Keratinocyte (primary cell): ENCODE results near the gene GPX4.

Experiments used
- CTCF ChIP-seq, 3 experiments: IDR thresholded peaks in 1 of 3; conservative IDR thresholded peaks in 1 of 3; optimal IDR thresholded peaks in 1 of 3; 2 replicates in 2 of 3; 3 replicates in 1 of 3; pipeline versions ENCODE3 to v1.5.1; 2011; ENCODE audit warnings: low read length in 3 of 3, mild to moderate bottlenecking in 3 of 3, moderate library complexity in 2 of 3, control low read depth in 1 of 3, inconsistent platforms in 1 of 3; ENCODE audit not compliant: insufficient read depth in 2 of 3; ENCODE audit errors: extremely low read depth in 1 of 3
- EZH2 ChIP-seq: IDR thresholded peaks from one replicate; pipeline ENCODE4 v1.6.1; 2012; ENCODE audit warnings: inconsistent platforms, mild to moderate bottlenecking, low read length, moderate library complexity

DNA sequence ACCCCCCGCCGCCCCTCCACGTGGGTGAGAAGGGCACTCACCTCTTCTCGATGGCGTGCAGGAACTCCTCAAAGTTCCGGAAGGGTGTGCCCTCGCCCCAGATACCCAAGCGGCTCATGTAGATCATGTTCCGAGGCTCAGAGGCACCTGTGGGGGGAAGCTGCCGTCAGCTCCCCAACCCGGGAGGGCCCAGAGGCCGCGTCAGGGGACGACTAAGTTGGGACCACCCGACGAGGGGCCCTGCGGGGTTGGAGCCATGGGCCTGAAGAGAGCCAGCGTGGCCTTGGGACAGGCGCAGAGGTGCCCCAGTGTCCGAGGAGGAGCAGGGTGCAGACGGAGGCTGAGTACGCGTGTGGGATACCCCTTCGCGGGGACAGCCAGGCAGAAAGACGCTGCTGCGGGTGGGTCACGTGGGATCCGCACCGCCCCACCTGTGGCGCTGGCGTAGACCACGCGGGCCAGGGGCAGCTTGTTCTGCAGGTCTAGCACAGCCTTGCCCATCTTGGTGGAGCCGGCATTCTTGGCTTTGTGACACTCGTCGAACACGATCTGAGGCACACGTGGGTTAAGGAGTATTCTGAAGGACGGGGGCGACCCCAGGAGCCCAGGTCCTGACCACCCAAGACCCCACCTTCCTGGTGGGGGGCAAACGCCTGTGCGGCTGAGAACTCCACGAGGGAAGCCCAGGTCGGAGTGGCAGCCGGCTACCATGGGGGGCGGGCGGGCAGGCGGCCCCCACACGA is 15.9 kb downstream of the GPX4 start:
- TF ChIP-seq CTCF (optimal IDR thresholded peaks at IDR 0.05 in 1 of 3, IDR thresholded peaks at IDR 0.05 in 1 of 3, conservative IDR thresholded peaks at IDR 0.05 in 1 of 3; ENCODE audit: extremely low read depth in 1 of 3, insufficient read depth in 2 of 3, low read length in 3 of 3) (no peak), EZH2 (no peak)
